OCI-M2 (cell line): Measurements from ENCODE around the gene MTCL1.

Source experiments
- DNase-seq: peaks from one replicate; lab custom pipeline; 2025; ENCODE audit not compliant: unreplicated experiment; lab: John Stamatoyannopoulos, UW

MTCL1 gene

GRCh38 chr18:8854962-8855361, 149.6 kb downstream of the MTCL1 start:
- no peak for DNase-seq

- no peak for DNase-seq
These were observed 150.9 kb downstream of the MTCL1 start for GRCh38 chr18:8856212-8856611.

- no peak for DNase-seq
These were observed 151.5 kb downstream of the MTCL1 start for GRCh38 chr18:8856769-8857393.

- no peak for DNase-seq
These were observed 152.4 kb downstream of the MTCL1 start for GRCh38 chr18:8857806-8858205.

GRCh38 chr18:8858888-8859511, 153.6 kb downstream of the MTCL1 start:
- DNase-seq = no peak

GRCh38 chr18:8860845-8861642, 155.7 kb downstream of the MTCL1 start:
- DNase-seq = no peak

DNA sequence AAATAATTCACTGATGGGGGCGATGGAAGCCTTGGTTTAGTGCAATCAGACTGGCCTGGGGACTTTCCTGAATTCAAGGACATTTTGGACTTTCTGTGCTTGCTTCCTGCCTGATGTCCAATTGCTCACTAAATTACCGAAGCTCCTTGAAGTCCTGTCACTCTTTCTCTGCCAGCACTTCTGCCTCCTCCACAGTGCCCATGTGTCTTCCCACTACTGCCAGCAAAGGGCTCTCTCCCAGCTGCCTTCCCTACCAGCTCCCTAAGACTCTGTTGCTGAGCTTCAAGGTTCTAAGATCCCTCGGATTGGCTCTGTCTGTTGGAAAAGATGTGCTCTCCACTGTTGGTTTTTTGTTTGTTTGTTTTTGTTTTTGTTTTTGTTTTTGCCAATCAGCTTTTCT, 158.1 kb downstream of the MTCL1 start:
- DNase-seq = no peak

DNA sequence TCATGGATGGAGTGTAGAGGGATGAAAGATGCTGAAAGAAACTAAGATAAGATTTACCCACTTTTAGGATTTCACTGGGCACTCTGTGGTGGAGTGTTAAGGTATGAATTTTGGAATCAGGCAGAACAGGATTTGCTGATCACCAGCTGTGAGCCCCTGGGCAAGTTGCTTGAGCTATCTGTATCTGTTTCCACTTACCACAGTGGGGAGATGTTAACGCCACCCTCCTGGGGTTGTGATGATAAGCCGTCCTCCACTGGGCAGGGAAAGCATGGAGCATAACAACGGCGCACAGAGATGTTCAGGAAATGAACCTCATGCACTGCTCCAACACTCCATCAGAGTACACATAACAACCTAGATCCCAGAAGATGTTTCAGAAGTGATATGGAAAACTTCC, 160.6 kb downstream of the MTCL1 start:
- DNase-seq = no peak

DNA sequence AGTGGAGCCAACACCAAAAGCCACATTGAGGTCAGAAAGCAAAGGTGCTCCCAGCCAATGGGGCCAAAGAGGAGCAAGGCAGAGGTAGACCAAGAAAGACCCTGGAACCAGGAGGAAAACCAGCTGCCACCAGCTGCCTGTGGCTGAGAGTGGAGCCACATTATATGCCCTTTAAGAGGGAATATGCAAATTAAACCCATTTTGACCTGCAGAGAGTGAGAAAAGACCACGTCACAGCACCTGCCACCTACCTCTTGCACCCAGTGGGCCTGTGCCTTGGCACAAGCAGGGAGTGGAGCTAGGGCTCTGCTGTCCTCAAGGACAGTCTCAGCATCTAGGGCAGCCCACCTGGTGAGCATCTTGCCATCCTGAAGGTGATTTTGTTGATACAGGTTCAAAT, 161.3 kb downstream of the MTCL1 start:
- DNase-seq = no peak

DNA sequence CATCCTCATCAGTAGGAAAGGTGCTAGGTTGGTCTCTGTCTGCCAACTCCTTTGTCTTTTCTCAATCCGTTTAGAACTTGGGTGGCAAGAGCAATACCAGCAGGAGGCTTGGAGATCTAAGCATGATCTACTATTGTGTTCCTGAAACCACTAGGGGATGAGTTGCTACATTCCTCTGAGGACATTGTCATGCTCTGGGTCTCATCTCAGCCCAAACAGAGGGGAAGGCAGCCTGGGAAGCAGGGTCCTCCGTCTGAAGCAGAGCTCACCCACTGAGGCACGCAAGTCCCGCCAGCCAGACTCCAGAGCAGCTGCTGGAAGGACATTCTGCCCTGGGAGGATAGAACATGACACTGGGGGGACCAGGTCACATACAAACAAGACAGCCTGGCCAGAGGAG, 162.9 kb downstream of the MTCL1 start:
- no peak for DNase-seq

- no peak for DNase-seq
These were observed 163.5 kb downstream of the MTCL1 start for GRCh38 chr18:8868779-8869415.

DNA sequence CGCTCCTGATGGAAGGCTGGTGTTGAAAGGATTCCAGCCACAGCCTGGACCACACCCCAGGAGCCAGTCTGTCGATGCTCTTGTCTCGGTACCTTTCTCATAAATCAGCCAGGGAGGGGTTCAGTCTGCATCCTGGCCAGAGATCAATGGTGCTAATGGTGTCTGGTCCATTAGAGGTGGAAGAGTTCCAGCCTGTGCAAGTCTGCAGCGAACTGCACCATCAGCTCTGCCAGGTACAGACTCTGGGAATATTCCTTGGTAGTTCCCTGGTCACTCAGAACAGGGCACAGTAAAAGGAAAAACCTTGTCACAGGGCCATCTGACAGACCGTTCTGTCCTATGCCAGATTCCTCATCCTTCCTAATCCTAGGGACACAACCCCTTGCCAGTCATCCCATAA, 164.3 kb downstream of the MTCL1 start:
- no peak for DNase-seq

GRCh38 chr18:8870528-8870927, 165.2 kb downstream of the MTCL1 start:
- DNase-seq = no peak

DNA sequence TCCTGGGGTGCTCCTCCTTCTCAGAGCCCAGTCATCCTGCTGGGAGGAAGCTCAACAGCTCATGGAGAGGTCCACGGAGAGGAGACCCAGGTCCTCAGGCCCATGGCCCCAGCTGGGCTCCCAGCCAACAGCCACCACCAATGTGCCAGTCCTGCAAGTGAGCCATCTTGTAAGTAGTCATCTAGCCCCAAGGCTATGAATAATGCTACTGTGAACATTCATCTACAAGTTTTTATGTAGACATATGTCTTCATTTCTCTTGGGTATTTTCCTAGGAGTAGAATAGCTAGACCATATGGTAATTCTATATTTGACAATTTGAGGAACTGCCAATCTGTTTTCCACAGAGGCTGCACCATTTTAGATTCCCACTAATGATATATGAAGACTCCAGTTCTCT, 166.1 kb downstream of the MTCL1 start:
- no peak for DNase-seq

- DNase-seq = no peak
These were observed 169.5 kb downstream of the MTCL1 start for GRCh38 chr18:8874872-8875271.

DNA sequence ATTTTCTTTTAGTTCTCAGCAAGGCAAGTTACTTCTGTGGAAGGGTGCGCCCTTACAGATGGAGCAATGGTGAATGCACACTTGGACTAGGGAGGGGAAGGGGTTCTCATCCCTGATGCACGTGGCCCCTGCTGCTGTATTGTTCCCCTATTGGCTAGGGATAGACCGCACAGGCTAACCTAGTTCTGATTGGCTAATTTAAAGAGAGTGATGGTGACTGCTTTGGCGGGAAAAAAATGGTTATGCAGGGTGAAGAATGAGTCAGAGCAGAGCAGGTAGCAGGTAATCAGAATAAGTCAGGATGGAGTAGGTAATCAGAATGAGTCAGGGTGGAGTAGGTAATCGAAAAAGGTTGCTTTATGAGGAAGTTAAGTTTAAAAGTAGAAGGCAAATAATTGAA, 171.5 kb downstream of the MTCL1 start:
- no peak for DNase-seq

GRCh38 chr18:8881103-8881502, 175.7 kb downstream of the MTCL1 start:
- no peak for DNase-seq
